ENCODE results near the gene CTNND2. TPM values are rescaled to one million over a fixed set of nuclear protein-coding genes. Genes with fewer than 3 reads are reported as not detected.

Gene CTNND2
- total and polyA plus RNA-seq, 2 donors: 0.24 to 1.4 TPM

GRCh38 chr5:11494340-11494739, 409.9 kb downstream of the CTNND2 start:
- Histone ChIP-seq H3K36me3 (ENCODE audit: insufficient read depth) (no peaks in the 10 kb centered on the region), H3K4me1 (ENCODE audit: insufficient read depth) (no peaks in the 10 kb centered on the region), H3K4me3 (ENCODE audit: low read depth, low read length) (no peak overlapping the region), H3K27ac (ENCODE audit: low read depth) (no peak overlapping the region)
- WGBS: 24% methylated on average over 3 of the region's 3 CpGs
- no peak for DNase-seq (ENCODE audit: extremely low spot score)

GRCh38 chr5:11491404-11492075, 412.7 kb downstream of the CTNND2 start:
- DNase-seq (ENCODE audit: extremely low spot score): no peak
- H3K36me3 ChIP-seq (ENCODE audit: insufficient read depth): no peaks in the 10 kb centered on the region
- H3K4me1 ChIP-seq (ENCODE audit: insufficient read depth): no peaks in the 10 kb centered on the region
- no peak overlapping the region for H3K4me3 ChIP-seq (ENCODE audit: low read depth, low read length)
- H3K27ac ChIP-seq (ENCODE audit: low read depth): no peak overlapping the region
- WGBS: 80% methylated on average over 7 of the region's 7 CpGs

GRCh38 chr5:11483630-11484029, 420.6 kb downstream of the CTNND2 start:
- H3K4me3 ChIP-seq (ENCODE audit: low read depth, low read length): no peak overlapping the region
- WGBS: 89% methylated on average over 5 of the region's 5 CpGs
- H3K36me3 ChIP-seq (ENCODE audit: insufficient read depth): no peaks in the 10 kb centered on the region
- DNase-seq (ENCODE audit: extremely low spot score): no peak
- H3K4me1 ChIP-seq (ENCODE audit: insufficient read depth): no peaks in the 10 kb centered on the region
- no peak overlapping the region for H3K27ac ChIP-seq (ENCODE audit: low read depth)

- Histone ChIP-seq H3K4me1 (ENCODE audit: insufficient read depth) (no peaks in the 10 kb centered on the region), H3K4me3 (ENCODE audit: low read depth, low read length) (no peak overlapping the region), H3K36me3 (ENCODE audit: insufficient read depth) (no peaks in the 10 kb centered on the region), H3K27ac (ENCODE audit: low read depth) (no peak overlapping the region)
- no peak for DNase-seq (ENCODE audit: extremely low spot score)
- WGBS: 88% methylated on average over 4 of the region's 4 CpGs
Observed at GRCh38 chr5:11482011-11482410, 422.2 kb downstream of the CTNND2 start.

- WGBS: 81% methylated on average over 3 of the region's 3 CpGs
- no peaks in the 10 kb centered on the region for H3K36me3 ChIP-seq (ENCODE audit: insufficient read depth)
- H3K27ac ChIP-seq (ENCODE audit: low read depth): no peak overlapping the region
- no peak overlapping the region for H3K4me3 ChIP-seq (ENCODE audit: low read depth, low read length)
- no peak for DNase-seq (ENCODE audit: extremely low spot score)
- no peaks in the 10 kb centered on the region for H3K4me1 ChIP-seq (ENCODE audit: insufficient read depth)
Observed at GRCh38 chr5:11477786-11478185, 426.5 kb downstream of the CTNND2 start.

- no peaks in the 10 kb centered on the region for H3K36me3 ChIP-seq (ENCODE audit: insufficient read depth)
- no peak for DNase-seq (ENCODE audit: extremely low spot score)
- no peak overlapping the region for H3K27ac ChIP-seq (ENCODE audit: low read depth)
- no peaks in the 10 kb centered on the region for H3K4me1 ChIP-seq (ENCODE audit: insufficient read depth)
- WGBS: 59% methylated on average over 2 of the region's 2 CpGs
- no peak overlapping the region for H3K4me3 ChIP-seq (ENCODE audit: low read depth, low read length)
Observed at GRCh38 chr5:11476866-11477265, 427.4 kb downstream of the CTNND2 start.

- Histone ChIP-seq H3K36me3 (ENCODE audit: insufficient read depth) (no peaks in the 10 kb centered on the region), H3K4me1 (ENCODE audit: insufficient read depth) (no peaks in the 10 kb centered on the region), H3K4me3 (ENCODE audit: low read depth, low read length) (no peak overlapping the region), H3K27ac (ENCODE audit: low read depth) (no peak overlapping the region)
- 88% methylated on average over 6 of the region's 6 CpGs for WGBS
- DNase-seq (ENCODE audit: extremely low spot score): no peak
Observed at GRCh38 chr5:11468334-11469039, 435.8 kb downstream of the CTNND2 start.

- DNase-seq (ENCODE audit: extremely low spot score): no peak
- no peaks in the 10 kb centered on the region for H3K36me3 ChIP-seq (ENCODE audit: insufficient read depth)
- no peaks in the 10 kb centered on the region for H3K4me1 ChIP-seq (ENCODE audit: insufficient read depth)
- no peak overlapping the region for H3K4me3 ChIP-seq (ENCODE audit: low read depth, low read length)
- 68% methylated on average over 2 of the region's 2 CpGs for WGBS
- H3K27ac ChIP-seq (ENCODE audit: low read depth): no peak overlapping the region
Observed at GRCh38 chr5:11467588-11467987, 436.7 kb downstream of the CTNND2 start.

- Histone ChIP-seq H3K4me3 (ENCODE audit: low read depth, low read length) (no peak overlapping the region), H3K27ac (ENCODE audit: low read depth) (no peak overlapping the region), H3K36me3 (ENCODE audit: insufficient read depth) (no peaks in the 10 kb centered on the region), H3K4me1 (ENCODE audit: insufficient read depth) (no peaks in the 10 kb centered on the region)
- no peak for DNase-seq (ENCODE audit: extremely low spot score)
- WGBS: 67% methylated on average over 2 of the region's 2 CpGs
Observed at GRCh38 chr5:11459716-11460115, 444.5 kb downstream of the CTNND2 start.

GRCh38 chr5:11455505-11455904, 448.7 kb downstream of the CTNND2 start:
- DNase-seq (ENCODE audit: extremely low spot score): no peak
- WGBS: 94% methylated on average over 2 of the region's 2 CpGs
- no peaks in the 10 kb centered on the region for H3K36me3 ChIP-seq (ENCODE audit: insufficient read depth)
- H3K4me1 ChIP-seq (ENCODE audit: insufficient read depth): no peaks in the 10 kb centered on the region
- no peak overlapping the region for H3K4me3 ChIP-seq (ENCODE audit: low read depth, low read length)
- H3K27ac ChIP-seq (ENCODE audit: low read depth): no peak overlapping the region

- H3K4me1 ChIP-seq (ENCODE audit: insufficient read depth): no peaks in the 10 kb centered on the region
- no peak for DNase-seq (ENCODE audit: extremely low spot score)
- H3K27ac ChIP-seq (ENCODE audit: low read depth): no peak overlapping the region
- H3K36me3 ChIP-seq (ENCODE audit: insufficient read depth): no peaks in the 10 kb centered on the region
- WGBS: 90% methylated on average over 2 of the region's 2 CpGs
- no peak overlapping the region for H3K4me3 ChIP-seq (ENCODE audit: low read depth, low read length)
Observed at GRCh38 chr5:11452852-11453251, 451.4 kb downstream of the CTNND2 start.

- no peak overlapping the region for H3K27ac ChIP-seq (ENCODE audit: low read depth)
- H3K4me1 ChIP-seq (ENCODE audit: insufficient read depth): no peaks in the 10 kb centered on the region
- no peaks in the 10 kb centered on the region for H3K36me3 ChIP-seq (ENCODE audit: insufficient read depth)
- H3K4me3 ChIP-seq (ENCODE audit: low read depth, low read length): no peak overlapping the region
- no peak for DNase-seq (ENCODE audit: extremely low spot score)
- WGBS: 75% methylated on average over 4 of the region's 4 CpGs
Observed at GRCh38 chr5:11449966-11450365, 454.3 kb downstream of the CTNND2 start.

- H3K27ac ChIP-seq (ENCODE audit: low read depth): no peak overlapping the region
- no peak overlapping the region for H3K4me3 ChIP-seq (ENCODE audit: low read depth, low read length)
- H3K36me3 ChIP-seq (ENCODE audit: insufficient read depth): no peaks in the 10 kb centered on the region
- DNase-seq (ENCODE audit: extremely low spot score): no peak
- H3K4me1 ChIP-seq (ENCODE audit: insufficient read depth): no peaks in the 10 kb centered on the region
- 55% methylated on average over 4 of the region's 4 CpGs for WGBS
Observed at GRCh38 chr5:11449217-11449616, 455.0 kb downstream of the CTNND2 start.

GRCh38 chr5:11443831-11444230, 460.4 kb downstream of the CTNND2 start:
- Histone ChIP-seq H3K36me3 (ENCODE audit: insufficient read depth) (no peaks in the 10 kb centered on the region), H3K4me1 (ENCODE audit: insufficient read depth) (no peaks in the 10 kb centered on the region), H3K4me3 (ENCODE audit: low read depth, low read length) (no peak overlapping the region), H3K27ac (ENCODE audit: low read depth) (no peak overlapping the region)
- WGBS: 69% methylated on average over 3 of the region's 3 CpGs
- DNase-seq (ENCODE audit: extremely low spot score): no peak
